HUES6 (cell line): ENCODE measurements around the gene ANKRD12.
"Not testable (repeated sequence)": the region's sequence is repeated elsewhere in the genome, so short reads cannot be mapped to it uniquely, and the experiment has no call there.

Experiments used
- H3K27ac ChIP-seq: 2 replicates; pipeline ENCODE4 v1.7.0; 2013; ENCODE audit warnings: low read depth, mild to moderate bottlenecking, low read length, inconsistent platforms
- H3K27me3 ChIP-seq: 2 replicates; pipeline ENCODE4 v1.6.1; 2013; ENCODE audit warnings: low read length; ENCODE audit not compliant: control insufficient read depth, insufficient read depth
- H3K36me3 ChIP-seq: 2 replicates; pipeline ENCODE4 v1.6.1; 2013; ENCODE audit warnings: low read length; ENCODE audit not compliant: control insufficient read depth, insufficient read depth
- H3K4me1 ChIP-seq: 2 replicates; pipeline ENCODE4 v1.6.1; 2013; ENCODE audit warnings: low read length; ENCODE audit not compliant: control insufficient read depth, insufficient read depth
- H3K4me3 ChIP-seq: 2 replicates; pipeline ENCODE4 v1.5.1; 2013; ENCODE audit warnings: low read depth, low read length
- H3K9ac ChIP-seq: one replicate; pipeline ENCODE4 v1.6.1; 2013; ENCODE audit warnings: mild to moderate bottlenecking, low read length
- H3K9me3 ChIP-seq: 2 replicates; pipeline ENCODE4 v1.6.1; 2013; ENCODE audit warnings: low read depth, low read length; ENCODE audit not compliant: control insufficient read depth, insufficient read depth

ANKRD12 gene

GRCh38 chr18:9260388-9261380 is 124.1 kb downstream of the ANKRD12 start:
- Histone ChIP-seq H3K27ac (no peak overlapping the region), H3K4me1 (peaks cover 18% of the 10 kb centered on the region), H3K9ac (no peak overlapping the region), H3K27me3 (no peaks in the 10 kb centered on the region), H3K4me3 (no peak overlapping the region), H3K9me3 (peaks cover 2% of the 10 kb centered on the region; the same call in 1 of the 2 replicates), H3K36me3 (peaks cover 7% of the 10 kb centered on the region)

- H3K36me3 ChIP-seq = peaks cover 7% of the 10 kb centered on the region
- H3K9ac ChIP-seq = no peak overlapping the region
- H3K4me1 ChIP-seq = peaks cover 18% of the 10 kb centered on the region
- H3K4me3 ChIP-seq = no peak overlapping the region
- H3K27me3 ChIP-seq = no peaks in the 10 kb centered on the region
- no peaks in the 10 kb centered on the region; the same call in 1 of the 2 replicates for H3K9me3 ChIP-seq
- no peak overlapping the region for H3K27ac ChIP-seq
Measured at GRCh38 chr18:9263264-9263663, 126.7 kb downstream of the ANKRD12 start.

GRCh38 chr18:9264797-9265196 is 128.2 kb downstream of the ANKRD12 start:
- not testable (repeated sequence) for H3K27me3 ChIP-seq, H3K27ac ChIP-seq, H3K9me3 ChIP-seq, H3K36me3 ChIP-seq
- Histone ChIP-seq H3K4me1 (peaks cover 18% of the 10 kb centered on the region), H3K4me3 (peak overlapping the region; percentile 56), H3K9ac (peak overlapping the region; percentile 84)

GRCh38 chr18:9273221-9273620 is 136.6 kb downstream of the ANKRD12 start:
- H3K27ac ChIP-seq = no peak overlapping the region
- H3K4me3 ChIP-seq = no peak overlapping the region
- no peaks in the 10 kb centered on the region for H3K27me3 ChIP-seq
- peaks cover 15% of the 10 kb centered on the region for H3K36me3 ChIP-seq
- H3K9ac ChIP-seq = no peak overlapping the region
- no peaks in the 10 kb centered on the region for H3K4me1 ChIP-seq
- no peaks in the 10 kb centered on the region for H3K9me3 ChIP-seq

GRCh38 chr18:9275890-9276289 is 139.3 kb downstream of the ANKRD12 start:
- no peak overlapping the region for H3K27ac ChIP-seq
- H3K36me3 ChIP-seq = peaks cover 18% of the 10 kb centered on the region

GRCh38 chr18:9278028-9278427 is 141.4 kb downstream of the ANKRD12 start:
- Histone ChIP-seq H3K9me3 (no peaks in the 10 kb centered on the region), H3K27me3 (no peaks in the 10 kb centered on the region), H3K4me3 (no peak overlapping the region), H3K27ac (no peak overlapping the region), H3K36me3 (peaks cover 18% of the 10 kb centered on the region), H3K9ac (no peak overlapping the region), H3K4me1 (no peaks in the 10 kb centered on the region)

More at GRCh38 chr18:9275890-9276289, 139.3 kb downstream of the ANKRD12 start:
- H3K27me3 ChIP-seq = no peaks in the 10 kb centered on the region
- no peaks in the 10 kb centered on the region for H3K9me3 ChIP-seq
- no peak overlapping the region for H3K4me3 ChIP-seq
- H3K9ac ChIP-seq = no peak overlapping the region
- no peaks in the 10 kb centered on the region for H3K4me1 ChIP-seq

GRCh38 chr18:9280849-9281248 is 144.3 kb downstream of the ANKRD12 start:
- Histone ChIP-seq H3K27me3 (no peaks in the 10 kb centered on the region), H3K9ac (no peak overlapping the region), H3K4me3 (no peak overlapping the region), H3K4me1 (no peaks in the 10 kb centered on the region), H3K36me3 (peaks cover 13% of the 10 kb centered on the region), H3K9me3 (no peaks in the 10 kb centered on the region), H3K27ac (no peak overlapping the region)

GRCh38 chr18:9281780-9282179 is 145.2 kb downstream of the ANKRD12 start:
- no peaks in the 10 kb centered on the region for H3K9me3 ChIP-seq
- no peaks in the 10 kb centered on the region for H3K4me1 ChIP-seq
- no peaks in the 10 kb centered on the region for H3K27me3 ChIP-seq
- H3K27ac ChIP-seq = no peak overlapping the region
- no peak overlapping the region for H3K4me3 ChIP-seq
- peaks cover 8% of the 10 kb centered on the region for H3K36me3 ChIP-seq
- no peak overlapping the region for H3K9ac ChIP-seq

- H3K27ac ChIP-seq = no peak overlapping the region
- no peaks in the 10 kb centered on the region for H3K27me3 ChIP-seq
- H3K9ac ChIP-seq = no peak overlapping the region
- no peaks in the 10 kb centered on the region for H3K4me1 ChIP-seq
- no peaks in the 10 kb centered on the region for H3K9me3 ChIP-seq
- no peak overlapping the region for H3K4me3 ChIP-seq
- H3K36me3 ChIP-seq = peaks cover 3% of the 10 kb centered on the region; the same call in 1 of the 2 replicates
Measured at GRCh38 chr18:9283791-9284190, 147.2 kb downstream of the ANKRD12 start.

- H3K4me3 ChIP-seq = no peak overlapping the region
- H3K9me3 ChIP-seq = peaks cover 8% of the 10 kb centered on the region
- no peaks in the 10 kb centered on the region for H3K27me3 ChIP-seq
- no peaks in the 10 kb centered on the region for H3K4me1 ChIP-seq
- no peaks in the 10 kb centered on the region for H3K36me3 ChIP-seq
- no peak overlapping the region for H3K27ac ChIP-seq
- H3K9ac ChIP-seq = no peak overlapping the region
Measured at GRCh38 chr18:9285604-9286003, 149.0 kb downstream of the ANKRD12 start.

GRCh38 chr18:9287036-9287435 is 150.5 kb downstream of the ANKRD12 start:
- H3K9me3 ChIP-seq = peaks cover 17% of the 10 kb centered on the region
- H3K27ac ChIP-seq = no peak overlapping the region
- no peaks in the 10 kb centered on the region for H3K27me3 ChIP-seq
- H3K9ac ChIP-seq = no peak overlapping the region
- H3K4me3 ChIP-seq = no peak overlapping the region
- no peaks in the 10 kb centered on the region for H3K4me1 ChIP-seq
- no peaks in the 10 kb centered on the region for H3K36me3 ChIP-seq
